Tibial artery (tissue), 4 donors: ENCODE data around the gene EIPR1.

Source experiments
- DNase-seq, 2 donors: peaks; one replicate each; pipeline ENCODE4 v3.0.0-alpha.2; 2019
- H3K27ac ChIP-seq, 2 donors: fragments of 200-600 bp; sonication (generic) in 1 of 2; 1 replicate in 1 of 2; 2 replicates in 1 of 2; pipeline ENCODE4 v1.5.1; 2018 to 2019; ENCODE audit warnings: mild to moderate bottlenecking in 1 of 2
- H3K27me3 ChIP-seq, 2 donors: fragments of 200-600 bp; sonication (generic) in 1 of 2; one replicate each; pipeline versions ENCODE4 v1.5.1 to v1.6.0; 2016 to 2019
- H3K36me3 ChIP-seq, 3 donors: fragments of 200-600 bp; sonication (generic) in 2 of 3; one replicate each; pipeline ENCODE4 v1.5.1; 2016 to 2019; ENCODE audit warnings: mild to moderate bottlenecking in 2 of 3
- H3K4me1 ChIP-seq, 4 donors: fragments of 200-600 bp; sonication (generic) in 2 of 4; 1 replicate in 3 of 4; 2 replicates in 1 of 4; pipeline ENCODE4 v1.5.1; 2016 to 2019
- H3K4me3 ChIP-seq, 2 donors: fragments of 200-600 bp; sonication (generic) in 1 of 2; 1 replicate in 1 of 2; 2 replicates in 1 of 2; pipeline ENCODE4 v1.5.1; 2018 to 2019; ENCODE audit warnings: mild to moderate bottlenecking in 2 of 2
- H3K9me3 ChIP-seq, 3 donors: fragments of 200-600 bp; sonication (generic) in 1 of 3; one replicate each; pipeline ENCODE4 v1.5.1; 2016 to 2019
- intact Hi-C: fragments of 100-400 bp; cut with DNase I; formaldehyde crosslinking; loops from one replicate; pipeline ENCODE4 v1.15.0; 2023; ENCODE audit warnings: low total_unique reads
- TF ChIP-seq, protein P1 (sequence below), 2 experiments: fragments of 200-600 bp in 1 of 2; fragments of 450-650 bp in 1 of 2; IDR thresholded peaks; one replicate each; pipeline ENCODE4 v1.5.1; 2017 to 2019; ENCODE audit warnings: antibody characterized with exemption in 2 of 2, mild to moderate bottlenecking in 1 of 2, moderate library complexity in 1 of 2

Gene EIPR1

DNA sequence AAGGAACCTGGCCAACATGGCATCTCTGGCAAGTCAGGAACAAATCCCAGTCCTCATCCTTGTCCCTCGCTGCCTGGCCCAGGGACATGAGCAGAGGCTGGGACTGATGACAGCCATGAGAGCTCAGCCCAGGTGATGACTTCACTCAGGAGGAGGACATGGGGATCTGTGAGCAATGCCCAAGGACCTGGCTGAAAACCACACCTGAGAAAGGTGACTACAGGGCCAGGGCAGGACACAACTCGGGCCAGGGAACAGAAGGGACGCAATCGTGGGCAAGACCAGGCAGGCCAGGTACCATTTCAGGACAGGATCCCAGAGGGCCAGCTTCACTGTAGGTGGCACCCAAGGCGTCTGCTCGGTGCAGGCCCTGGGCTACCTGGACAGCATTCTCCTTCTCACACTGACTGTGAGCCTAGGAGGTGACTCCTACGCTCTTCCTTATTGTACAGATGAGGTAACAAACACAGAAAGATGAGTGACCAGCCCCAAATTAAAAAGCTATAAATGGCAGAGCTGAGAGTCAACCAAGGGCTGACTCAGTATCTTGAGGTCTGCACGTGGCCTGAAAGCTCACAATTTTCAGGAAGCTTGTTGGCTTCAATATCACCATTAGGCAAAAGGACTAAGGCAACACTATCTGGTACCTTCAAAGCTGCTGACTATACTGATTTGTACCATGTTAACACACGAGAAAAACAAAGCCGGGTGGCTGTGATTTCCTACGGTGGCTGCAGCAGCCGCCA, 141.1 kb downstream of the EIPR1 start:
- intact Hi-C loops: no loop called here
- H3K27ac ChIP-seq: no peak overlapping the region
- no peak for DNase-seq
- H3K27me3 ChIP-seq: no peaks in the 10 kb centered on the region
- TF ChIP-seq, protein P1, sequence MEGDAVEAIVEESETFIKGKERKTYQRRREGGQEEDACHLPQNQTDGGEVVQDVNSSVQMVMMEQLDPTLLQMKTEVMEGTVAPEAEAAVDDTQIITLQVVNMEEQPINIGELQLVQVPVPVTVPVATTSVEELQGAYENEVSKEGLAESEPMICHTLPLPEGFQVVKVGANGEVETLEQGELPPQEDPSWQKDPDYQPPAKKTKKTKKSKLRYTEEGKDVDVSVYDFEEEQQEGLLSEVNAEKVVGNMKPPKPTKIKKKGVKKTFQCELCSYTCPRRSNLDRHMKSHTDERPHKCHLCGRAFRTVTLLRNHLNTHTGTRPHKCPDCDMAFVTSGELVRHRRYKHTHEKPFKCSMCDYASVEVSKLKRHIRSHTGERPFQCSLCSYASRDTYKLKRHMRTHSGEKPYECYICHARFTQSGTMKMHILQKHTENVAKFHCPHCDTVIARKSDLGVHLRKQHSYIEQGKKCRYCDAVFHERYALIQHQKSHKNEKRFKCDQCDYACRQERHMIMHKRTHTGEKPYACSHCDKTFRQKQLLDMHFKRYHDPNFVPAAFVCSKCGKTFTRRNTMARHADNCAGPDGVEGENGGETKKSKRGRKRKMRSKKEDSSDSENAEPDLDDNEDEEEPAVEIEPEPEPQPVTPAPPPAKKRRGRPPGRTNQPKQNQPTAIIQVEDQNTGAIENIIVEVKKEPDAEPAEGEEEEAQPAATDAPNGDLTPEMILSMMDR (IDR thresholded peaks at IDR 0.05): no peak
- H3K9me3 ChIP-seq: peaks cover 0 to 1% (median 0%) of the 10 kb centered on the region in 3 donors
- H3K4me1 ChIP-seq: no peaks in the 10 kb centered on the region
- H3K4me3 ChIP-seq: no peak overlapping the region
- peaks cover 8 to 26% (median 11%) of the 10 kb centered on the region in 3 donors for H3K36me3 ChIP-seq

DNA sequence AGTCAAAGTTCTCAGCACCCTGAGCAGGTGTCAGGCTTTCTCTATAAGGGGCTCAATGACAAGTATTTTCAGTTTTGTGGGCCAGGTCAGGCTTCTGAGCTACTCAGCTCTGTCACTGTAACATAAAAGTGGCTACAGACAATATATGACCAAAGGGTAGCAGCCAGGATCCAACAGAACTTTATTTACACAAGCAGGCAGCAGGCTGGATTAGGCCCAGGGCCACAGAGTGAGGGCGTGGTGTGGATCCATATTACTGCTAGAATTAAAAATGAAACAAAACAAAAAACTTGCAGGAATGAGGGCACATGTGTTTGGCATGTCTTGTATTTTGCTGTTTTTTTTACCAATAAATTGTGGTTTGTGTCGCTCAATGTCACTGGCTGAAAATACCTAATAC, 143.7 kb downstream of the EIPR1 start:
- Histone ChIP-seq H3K4me3 (no peak overlapping the region), H3K9me3 (peaks cover 4 to 27% (median 14%) of the 10 kb centered on the region in 3 donors), H3K27ac (no peak overlapping the region), H3K27me3 (no peaks in the 10 kb centered on the region), H3K4me1 (no peaks in the 10 kb centered on the region), H3K36me3 (peaks cover 8 to 26% (median 11%) of the 10 kb centered on the region in 3 donors)
- intact Hi-C loops: no loop called here
- no peak for DNase-seq
- TF ChIP-seq, protein P1 (IDR thresholded peaks at IDR 0.05): no peak

DNA sequence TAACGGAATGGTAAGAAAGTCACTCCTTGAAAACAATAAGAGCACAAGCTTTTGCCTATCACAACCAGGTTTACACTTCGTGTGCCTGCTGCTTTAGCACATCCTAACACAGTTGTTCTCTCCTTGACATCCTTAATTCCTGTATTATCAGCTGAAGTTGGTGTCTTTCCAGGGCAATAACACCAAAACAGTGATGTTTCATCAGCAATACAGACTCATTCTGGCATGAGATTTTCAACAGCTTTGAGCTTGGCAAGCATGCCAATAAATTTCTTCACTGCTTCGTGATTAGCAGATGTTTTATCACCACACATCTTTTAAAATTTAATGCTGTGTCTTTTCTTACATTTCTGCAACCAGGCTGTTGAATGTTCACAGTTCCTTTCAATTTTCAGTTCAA, 148.4 kb downstream of the EIPR1 start:
- H3K27ac ChIP-seq: no peak overlapping the region
- H3K27me3 ChIP-seq: no peaks in the 10 kb centered on the region
- no peak overlapping the region for H3K4me3 ChIP-seq
- H3K4me1 ChIP-seq: no peaks in the 10 kb centered on the region
- peaks cover 0 to 14% (median 7%) of the 10 kb centered on the region in 3 donors for H3K36me3 ChIP-seq
- DNase-seq: no peak
- intact Hi-C loops: no loop called here
- TF ChIP-seq, protein P1 (IDR thresholded peaks at IDR 0.05): no peak
- H3K9me3 ChIP-seq: peaks cover 4 to 53% (median 21%) of the 10 kb centered on the region in 3 donors

DNA sequence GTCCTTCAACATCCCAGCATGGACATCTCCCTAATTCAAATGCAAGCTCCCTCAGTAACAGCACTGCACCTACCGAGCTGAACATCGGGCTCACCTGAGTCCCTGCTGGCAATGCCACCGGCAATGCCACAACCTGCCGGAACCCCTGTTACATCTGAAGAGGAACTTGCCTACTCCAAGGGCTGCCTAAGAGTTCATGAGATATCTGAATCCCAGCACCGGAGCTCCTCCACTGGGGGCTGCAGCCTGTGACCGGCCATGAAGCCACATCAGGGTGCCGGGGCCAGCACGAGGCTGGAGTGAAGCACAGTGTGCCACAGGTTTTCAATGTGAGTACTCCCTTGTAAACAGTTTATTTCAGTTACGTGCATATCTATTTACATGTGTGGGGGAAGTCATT, 152.9 kb downstream of the EIPR1 start:
- TF ChIP-seq, protein P1 (IDR thresholded peaks at IDR 0.05): no peak
- intact Hi-C loops: no loop called here
- no peak for DNase-seq
- Histone ChIP-seq H3K36me3 (no peaks in the 10 kb centered on the region), H3K27me3 (no peaks in the 10 kb centered on the region), H3K4me3 (no peak overlapping the region), H3K9me3 (peaks cover 4 to 55% (median 14%) of the 10 kb centered on the region in 3 donors), H3K4me1 (no peaks in the 10 kb centered on the region), H3K27ac (no peak overlapping the region)

DNA sequence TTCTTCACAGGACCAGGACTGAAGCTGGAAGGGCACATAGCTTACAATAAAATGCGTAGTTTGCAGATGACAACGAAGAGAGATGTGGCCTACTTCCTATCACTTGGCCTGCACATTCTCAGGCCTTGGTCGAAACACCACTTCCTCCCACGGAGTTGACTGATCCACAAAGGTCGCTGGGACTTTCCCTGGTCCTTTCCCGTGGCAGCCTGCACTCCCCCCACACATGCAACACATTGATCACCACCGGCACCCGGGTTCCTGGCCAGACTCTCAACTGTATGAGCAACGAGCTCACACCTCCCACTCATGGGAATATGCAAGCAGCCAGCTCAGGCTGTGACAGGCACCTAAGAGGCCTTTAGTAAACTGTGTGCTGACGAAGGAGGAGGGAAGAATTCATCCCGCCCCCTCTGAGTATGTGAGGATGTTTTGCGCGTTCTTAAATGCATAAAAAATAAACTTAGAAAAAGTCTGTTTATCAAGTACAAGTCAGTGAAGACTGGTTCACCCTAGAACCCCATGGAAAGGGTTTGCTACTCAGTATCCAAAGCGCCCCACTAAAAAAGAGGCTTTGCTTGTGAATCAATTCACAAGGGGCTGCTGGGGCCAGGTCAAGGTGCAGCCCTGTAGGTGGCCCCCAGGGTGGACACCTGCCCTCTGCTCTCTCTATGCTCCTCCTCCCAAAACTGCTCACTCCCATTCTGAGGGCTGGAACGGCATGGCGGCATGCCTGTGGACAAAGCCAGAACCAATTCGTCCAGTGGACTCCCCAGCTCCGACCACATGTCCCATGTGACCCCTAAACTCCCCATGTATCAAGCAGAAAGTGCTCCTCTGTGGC, 154.3 kb downstream of the EIPR1 start:
- no peak overlapping the region for H3K27ac ChIP-seq
- intact Hi-C loops: no loop called here
- no peaks in the 10 kb centered on the region for H3K4me1 ChIP-seq
- no peaks in the 10 kb centered on the region for H3K36me3 ChIP-seq
- peaks cover 0 to 43% (median 10%) of the 10 kb centered on the region in 3 donors for H3K9me3 ChIP-seq
- no peak overlapping the region for H3K4me3 ChIP-seq
- no peak for DNase-seq
- TF ChIP-seq, protein P1 (IDR thresholded peaks at IDR 0.05): no peak
- H3K27me3 ChIP-seq: no peaks in the 10 kb centered on the region
